Activated CD4-positive, alpha-beta T cell treated with anti-CD3 and anti-CD28 coated beads, Interleukin-2, amount 50 U/mL, for 48 hours (primary cell): ENCODE data around the gene DOCK9.

Source experiments
- DNase-seq, 2 experiments: peaks; one replicate each; pipeline ENCODE4 v3.0.0-alpha.2; 2020

DOCK9 gene

DNA sequence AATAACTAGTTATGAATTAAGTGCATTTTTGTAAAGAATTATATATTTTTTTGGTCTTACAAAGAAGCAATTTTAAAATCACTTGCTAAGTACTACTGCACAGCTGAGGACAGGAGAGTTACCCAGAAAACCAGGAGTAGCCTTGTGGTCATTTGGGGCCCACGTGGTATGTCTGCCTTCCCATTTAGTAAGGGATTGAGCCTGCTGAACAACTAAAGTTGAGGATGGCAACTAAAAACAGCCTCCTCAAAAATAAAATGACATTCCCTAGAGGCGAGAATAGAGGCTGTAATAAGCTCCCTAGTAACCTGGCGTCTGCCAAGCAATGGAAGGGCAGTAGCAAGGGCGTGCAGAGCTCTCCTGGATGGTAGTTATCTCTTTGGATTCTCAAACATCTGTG lies 36.3 kb downstream of the DOCK9 start:
- DNase-seq: no peak

DNA sequence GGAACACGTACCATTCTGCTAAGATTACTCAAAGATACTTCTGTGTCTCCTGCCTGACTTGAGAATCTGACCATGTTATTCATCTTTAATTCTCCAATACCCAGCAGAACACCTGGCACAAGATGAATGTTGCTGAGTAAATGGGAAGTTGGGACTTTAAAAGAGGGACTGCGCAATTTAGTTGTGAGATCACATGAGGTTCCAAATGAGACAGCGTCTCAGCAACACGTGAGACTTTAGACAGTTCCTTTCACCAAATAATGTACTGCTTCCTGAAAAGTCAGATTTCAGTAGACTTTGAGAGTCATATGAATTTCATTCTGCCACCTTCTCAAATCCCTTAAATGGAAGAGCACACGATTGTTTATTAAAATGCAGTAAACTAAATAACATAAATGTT lies 36.7 kb downstream of the DOCK9 start:
- no peak for DNase-seq

DNA sequence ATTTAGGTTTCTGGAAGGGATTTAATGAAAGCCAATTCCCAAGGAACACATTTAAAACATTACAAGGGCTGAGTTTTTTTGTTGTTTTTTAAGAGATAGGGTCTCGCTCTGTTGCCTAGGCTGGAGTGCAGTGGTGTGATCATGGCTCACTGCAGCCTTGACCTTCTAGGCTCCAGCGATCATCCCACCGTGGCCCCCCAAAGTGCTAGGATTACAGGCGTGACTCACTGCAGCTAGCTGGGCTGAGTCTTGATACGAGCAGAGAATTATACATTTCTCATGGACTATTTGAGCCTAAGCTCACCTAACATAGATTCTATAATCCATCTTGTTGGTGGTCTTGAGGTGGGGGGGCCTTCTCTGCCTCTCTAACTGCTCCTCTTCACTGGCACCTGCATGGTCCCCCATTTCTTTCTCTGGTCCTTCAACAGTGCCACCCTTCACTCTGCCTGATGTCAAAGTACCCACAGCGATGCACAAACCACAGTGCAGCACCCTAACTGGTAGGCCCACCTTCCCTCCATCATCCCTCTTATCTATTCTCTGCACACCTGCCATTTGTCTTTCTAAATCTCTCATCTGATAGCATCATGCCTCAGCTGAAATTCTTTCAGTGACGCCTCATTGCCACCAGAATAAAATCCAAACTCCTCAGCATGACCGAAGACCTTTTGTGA lies 37.4 kb downstream of the DOCK9 start:
- no peak for DNase-seq

DNA sequence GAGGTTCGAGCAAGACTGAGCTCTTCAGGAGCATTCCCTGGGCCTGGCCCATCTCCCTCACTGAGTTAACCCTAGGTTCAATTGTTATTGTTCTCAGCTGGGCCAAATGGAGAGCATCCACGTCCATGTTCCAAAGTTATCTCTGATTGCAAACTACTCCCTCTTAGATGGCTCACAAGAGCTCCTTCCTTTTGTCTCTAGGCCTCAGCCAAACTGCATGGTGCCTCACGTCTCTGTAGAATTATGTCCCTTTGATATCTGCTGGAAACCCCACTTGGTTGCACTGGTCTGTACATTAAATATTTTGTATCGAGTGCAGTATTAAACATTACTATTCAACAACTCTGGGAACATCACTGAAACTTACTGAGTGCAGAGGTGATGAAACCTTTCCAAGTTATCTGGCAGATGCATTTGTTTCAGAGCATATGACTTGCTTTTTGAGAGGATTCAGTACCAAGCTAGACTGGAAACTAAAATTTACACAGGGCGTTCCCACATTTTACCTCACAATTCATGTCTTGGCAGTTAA lies 38.1 kb downstream of the DOCK9 start:
- no peak for DNase-seq

DNA sequence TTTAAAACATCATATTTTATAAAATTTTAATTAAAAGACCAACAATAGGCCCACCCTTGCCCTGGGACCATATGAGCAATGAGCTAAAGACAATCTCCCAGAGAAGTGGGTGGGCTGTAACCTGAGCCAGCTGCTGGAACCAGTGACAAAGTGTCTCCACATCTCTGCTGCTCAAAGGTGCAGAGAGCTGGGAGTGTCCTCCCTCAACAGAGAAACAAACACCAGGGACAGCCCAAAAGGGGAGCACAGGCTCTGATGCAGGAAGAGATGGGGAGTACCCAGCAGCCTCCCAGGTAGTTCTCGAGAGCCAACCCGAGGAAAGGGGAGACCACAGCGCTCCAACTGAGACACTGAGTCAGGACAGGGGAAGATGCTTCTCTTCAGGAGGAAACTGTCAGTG lies 39.1 kb downstream of the DOCK9 start:
- DNase-seq: no peak

DNA sequence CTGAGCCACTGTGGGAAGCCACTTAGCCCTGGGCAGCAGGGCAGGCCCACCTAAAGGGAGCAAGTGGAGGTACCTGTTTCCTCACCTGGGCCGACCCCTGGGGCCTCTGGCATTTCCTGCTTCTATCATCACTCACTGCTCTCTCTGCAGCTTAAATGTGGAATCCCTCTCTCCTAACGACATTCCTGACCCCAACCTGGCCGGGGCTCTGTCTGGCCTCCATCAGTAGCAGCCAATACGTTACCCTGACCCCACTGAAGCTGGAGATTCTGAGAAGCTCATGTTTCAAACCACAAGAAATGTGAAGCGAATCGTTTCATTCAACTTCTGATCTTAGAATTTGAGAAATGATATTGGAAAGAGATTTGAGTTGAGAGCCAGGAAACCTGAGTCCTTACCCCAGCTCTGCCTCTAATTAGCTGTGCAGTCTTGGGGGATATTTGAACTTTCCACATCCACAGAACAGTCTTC lies 39.9 kb downstream of the DOCK9 start:
- DNase-seq: no peak

DNA sequence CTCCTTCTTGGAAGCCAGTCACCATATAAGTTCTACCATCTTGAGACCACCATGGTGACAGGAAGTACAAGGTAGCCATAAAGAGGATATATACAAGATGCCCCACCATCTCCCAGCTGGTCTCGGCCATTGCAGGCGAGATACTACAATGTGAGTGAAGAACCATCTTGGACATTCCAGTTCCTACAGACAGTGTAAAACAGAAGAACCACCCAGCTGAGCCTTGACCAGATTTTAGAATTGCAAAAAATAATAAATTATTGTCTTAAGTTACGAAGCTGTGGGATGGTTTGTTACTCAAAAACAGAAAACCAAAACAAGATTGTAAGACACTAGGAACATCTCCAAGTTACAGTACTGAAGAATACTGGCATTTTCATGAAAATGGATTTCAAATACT lies 43.6 kb downstream of the DOCK9 start:
- DNase-seq: no peak

DNA sequence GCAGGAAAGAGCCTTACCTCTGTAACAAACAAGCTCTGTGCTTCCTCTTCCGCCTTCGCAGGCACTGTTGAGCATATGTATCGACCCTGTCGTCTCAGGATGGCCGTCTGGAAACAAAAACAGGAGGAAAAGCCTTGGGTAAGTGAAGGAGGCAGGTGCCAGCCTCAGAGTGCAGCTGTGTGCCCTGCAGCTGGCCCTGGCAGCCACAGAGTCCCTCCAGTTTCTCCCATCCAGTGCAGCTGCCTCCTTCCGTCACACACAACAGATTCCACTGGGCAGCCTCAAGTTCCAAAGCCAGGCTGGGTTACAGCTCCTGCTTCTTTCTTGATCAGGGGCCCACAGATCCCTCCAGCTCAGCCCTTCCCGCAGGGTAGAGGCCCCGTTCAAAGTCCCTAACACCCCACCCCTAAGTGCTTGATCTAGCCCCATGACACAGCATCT lies 47.7 kb downstream of the DOCK9 start:
- no peak for DNase-seq

DNA sequence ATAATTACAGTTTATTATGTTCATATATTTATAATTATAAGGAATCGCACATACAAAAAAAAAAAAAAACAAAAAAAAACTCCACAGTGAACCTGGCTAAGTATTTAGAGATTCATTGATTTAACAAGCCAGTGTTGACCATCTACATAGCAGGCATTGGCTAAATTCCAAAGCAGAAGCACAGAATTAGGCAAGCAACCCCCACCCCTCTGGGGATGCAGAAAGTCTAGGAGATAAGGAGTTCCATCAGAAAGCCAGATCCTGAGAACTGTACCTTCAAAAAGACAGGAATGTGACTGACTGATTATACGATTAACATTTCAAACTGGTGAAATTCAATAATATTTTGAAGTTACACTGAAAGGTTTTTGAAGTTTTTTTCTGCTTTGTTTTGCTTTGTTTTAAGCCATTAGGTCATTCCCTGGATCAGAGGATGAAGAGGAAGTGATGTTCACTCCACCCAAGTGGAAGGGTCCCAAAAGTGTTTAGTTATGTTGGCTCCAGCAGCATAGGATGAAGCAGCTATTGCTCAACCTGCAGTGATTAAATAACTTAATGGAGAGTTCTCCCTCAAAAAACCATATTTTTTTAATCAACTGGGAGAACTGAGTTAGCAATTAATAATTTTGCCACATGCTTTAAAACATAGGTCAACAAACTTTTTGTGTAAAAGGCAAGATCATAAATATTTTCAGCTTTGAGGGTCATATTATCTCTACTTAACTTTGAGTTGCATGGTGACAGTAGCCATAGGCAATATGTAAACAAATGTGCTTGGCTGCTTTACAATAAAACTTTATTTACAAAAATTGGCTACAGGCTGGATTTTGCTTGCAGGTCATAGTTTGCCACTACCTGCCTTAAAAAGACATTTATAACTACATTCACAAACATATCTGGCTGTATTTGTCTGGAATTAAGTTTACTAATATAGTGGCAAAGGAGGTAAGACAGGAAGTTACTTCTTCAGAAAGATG lies 49.6 kb downstream of the DOCK9 start:
- DNase-seq: no peak

DNA sequence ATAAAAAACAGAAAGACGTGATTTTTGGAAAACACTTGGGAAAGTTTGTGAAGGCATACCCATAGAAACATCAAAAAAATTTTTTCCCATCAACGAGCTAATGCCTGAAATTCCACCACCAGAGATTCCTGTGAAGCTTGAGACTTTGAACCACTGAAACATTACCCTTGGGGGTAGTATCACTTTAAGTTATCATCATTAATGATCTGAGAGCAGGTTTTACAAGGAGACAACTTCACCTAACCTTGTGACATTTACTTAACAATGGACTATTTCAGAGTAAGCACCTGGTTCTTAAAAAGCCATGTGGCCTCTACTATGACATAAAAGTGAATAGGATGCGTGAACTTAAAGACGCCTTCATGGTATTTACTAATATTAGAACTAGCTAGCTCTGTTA lies 51.9 kb downstream of the DOCK9 start:
- DNase-seq: no peak

DNA sequence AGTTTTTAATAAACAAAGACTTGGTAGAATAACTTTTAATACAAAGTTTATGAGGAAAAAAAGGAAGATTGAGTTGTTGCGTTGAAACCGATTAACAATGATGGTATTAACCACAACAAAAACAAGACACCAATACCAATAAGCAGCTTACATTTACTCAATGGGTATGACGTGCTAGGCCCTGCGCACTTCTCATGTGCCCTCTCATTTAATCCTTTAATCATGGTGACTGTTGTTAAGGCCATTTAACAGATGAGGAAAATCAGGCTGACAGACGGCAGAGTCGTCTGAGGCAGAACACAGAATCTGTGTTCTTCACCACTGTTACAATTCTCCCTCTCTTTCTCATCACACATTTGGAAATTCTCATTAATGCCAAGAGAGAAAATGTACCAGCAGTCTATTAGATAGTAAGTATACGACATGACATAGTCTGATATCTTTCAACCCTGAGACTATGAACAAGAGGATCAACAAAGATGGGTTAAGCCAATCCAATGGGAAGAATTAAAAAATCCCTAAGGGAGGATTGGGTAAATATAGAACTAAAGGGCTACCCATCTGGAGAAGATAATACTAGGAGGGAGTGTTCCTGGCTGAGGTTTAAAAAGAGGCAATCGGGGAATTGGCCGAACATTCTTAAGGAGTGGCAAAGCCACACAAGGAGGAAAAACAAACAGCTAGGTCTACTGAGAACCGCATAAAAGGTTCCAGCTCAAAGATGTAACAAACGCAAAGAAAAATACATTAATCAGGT lies 54.0 kb downstream of the DOCK9 start:
- DNase-seq: no peak

DNA sequence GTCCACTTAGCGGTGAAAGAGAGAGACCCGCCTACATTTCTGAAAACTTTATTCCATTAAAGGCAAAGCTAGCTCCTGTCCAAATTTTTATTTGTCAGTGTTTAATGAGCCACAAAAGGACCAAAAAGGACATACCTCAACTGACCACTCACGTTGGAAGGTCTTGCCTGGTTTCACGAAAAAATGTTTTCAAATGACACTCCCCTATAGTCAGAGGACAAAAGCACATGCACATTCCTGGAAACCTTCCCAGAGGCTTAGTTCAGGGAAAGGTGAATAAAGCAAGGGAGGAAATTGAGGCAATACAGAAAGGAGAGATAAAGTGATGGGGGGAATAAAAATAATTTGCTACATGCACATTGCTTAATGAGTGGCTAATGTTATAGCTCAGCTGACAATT lies 55.6 kb downstream of the DOCK9 start:
- DNase-seq: no peak

DNA sequence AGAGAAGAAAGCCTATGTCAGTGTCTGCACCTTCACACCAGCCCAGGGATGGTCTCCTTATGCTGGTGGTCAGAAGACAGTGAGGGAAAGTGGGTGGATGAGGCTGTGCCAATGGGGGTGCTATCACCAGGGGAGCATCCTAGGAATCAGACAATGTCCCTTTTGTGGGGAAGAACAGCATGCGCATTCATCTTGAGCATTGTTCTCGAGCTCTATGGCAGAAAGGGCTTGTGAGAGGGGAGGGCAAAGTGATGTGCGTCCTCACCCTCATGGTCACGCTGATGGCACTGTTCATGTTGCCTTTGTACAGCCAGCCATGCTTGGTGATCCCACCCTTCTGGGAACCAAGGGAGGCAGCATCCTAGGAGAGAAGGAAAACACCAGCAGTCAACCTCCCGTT lies 56.1 kb downstream of the DOCK9 start:
- DNase-seq: no peak

DNA sequence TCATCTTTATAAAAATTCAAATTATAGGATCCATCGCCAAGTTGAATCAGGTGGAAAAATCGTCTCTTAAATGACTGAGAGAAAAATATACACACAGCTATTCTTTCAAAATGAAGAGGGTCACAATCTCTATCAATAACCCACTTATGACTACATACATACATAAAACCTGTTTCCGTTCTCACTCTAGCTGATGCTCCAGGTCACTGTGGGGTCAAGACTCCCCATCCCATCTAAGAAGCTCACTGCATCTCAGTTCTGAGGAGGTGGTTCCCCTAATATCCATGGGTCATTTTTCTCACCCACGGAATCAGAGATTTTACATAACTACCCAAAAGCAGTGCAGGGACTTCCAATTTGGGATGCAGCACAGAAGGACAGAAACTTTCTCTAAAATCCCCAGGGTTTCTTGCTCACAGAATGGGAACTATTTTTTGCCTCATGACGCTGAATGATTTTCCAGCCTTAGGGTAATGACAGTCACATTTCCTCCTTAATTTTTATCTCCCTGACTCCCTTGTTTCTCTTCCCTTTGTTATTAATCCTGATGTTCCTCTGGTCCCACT lies 56.8 kb downstream of the DOCK9 start:
- DNase-seq: no peak

DNA sequence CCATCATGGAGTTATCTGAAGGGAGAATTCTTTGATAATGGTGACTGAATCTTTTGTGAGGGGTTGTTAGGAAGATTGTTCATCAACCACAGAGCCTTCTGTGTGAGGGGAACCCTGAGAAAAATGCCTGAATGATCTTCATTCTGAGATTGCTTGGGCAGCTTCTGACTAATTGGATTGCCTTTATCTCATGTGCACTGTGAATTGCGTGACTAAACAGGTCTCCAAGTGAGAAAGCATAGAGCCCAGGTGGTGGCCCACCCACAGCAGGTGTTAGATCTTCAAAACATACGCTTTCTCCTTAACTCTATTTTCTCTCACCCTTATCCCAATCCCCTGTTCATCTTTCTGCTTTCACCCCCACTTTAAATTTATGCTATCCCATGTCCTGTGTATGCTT lies 58.3 kb downstream of the DOCK9 start:
- DNase-seq: peak in 1 of 2 experiments; percentile 36

DNA sequence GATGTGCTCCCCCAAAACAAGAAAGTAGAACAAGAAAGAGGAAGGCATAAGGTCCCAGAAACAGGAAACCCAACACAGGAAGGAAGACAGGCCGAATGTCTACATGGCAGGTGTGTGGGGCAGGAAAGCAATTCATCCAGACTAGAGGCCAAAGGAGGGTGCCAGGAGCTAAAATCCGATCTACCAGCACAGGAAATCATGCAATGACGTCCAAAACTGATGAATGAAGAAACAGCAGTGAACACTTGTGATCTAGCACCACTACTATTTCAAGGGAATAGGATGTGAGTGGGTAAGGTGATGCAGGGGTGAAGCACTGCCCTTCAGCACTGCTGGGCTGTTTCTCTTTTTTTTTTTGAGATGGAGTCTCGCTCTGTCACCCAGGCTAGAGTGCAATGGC lies 59.1 kb downstream of the DOCK9 start:
- no peak for DNase-seq

DNA sequence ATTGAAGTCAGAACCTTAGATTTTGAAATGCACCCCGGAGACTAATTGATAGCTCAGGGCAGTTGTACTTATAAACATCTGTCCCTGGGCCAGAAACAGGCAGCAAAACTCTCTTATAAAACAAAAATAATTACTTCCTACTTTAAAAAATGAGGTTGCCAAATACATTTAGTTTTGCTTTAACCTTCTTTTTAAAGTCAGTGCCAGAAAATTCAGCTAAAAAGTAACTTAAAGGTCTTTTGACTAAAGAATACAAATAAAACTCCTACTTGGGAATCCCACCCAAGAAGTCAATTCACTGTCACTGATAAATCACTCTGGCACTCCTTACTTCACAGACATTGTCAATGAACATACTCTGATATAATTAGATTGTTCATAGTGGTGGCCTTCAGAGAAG lies 60.7 kb downstream of the DOCK9 start:
- DNase-seq: no peak

DNA sequence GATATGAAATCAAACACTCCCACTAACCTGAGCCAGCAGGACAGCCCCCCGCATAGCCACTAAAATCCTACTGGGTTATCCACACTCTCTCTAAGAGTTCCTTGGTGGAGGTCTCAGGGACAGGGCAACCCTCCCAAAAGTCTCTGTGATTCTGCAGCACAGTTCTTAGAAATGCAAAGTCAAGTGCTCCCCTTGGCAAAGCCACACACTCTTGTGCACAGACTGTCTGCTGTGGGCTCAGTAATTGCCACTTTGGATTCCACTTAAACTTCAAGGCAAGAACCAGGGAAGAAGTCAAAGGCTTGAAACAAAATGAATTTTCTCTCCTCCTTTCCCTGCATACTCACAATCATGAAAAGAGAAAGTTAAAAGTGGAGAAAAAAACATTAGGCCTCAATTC lies 61.5 kb downstream of the DOCK9 start:
- no peak for DNase-seq

DNA sequence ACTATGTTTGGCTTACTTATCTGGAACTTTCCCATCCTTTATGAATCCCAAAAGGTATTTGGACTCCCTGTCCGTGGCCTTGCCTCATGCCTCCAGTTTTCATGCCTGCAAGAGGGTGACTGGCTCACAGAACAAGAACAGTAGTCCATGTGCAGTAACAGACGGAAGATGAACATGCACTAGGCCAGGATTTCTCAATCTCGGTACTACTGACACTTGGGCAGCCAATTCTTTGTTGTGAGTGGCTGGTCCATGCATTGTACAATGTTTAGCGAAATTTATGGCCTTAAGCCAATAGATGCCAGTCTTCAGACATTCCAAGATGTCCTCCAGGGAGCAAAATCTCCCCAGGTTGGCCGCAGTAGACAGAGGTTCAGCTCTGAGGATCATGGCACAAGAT lies 61.9 kb downstream of the DOCK9 start:
- no peak for DNase-seq

DNA sequence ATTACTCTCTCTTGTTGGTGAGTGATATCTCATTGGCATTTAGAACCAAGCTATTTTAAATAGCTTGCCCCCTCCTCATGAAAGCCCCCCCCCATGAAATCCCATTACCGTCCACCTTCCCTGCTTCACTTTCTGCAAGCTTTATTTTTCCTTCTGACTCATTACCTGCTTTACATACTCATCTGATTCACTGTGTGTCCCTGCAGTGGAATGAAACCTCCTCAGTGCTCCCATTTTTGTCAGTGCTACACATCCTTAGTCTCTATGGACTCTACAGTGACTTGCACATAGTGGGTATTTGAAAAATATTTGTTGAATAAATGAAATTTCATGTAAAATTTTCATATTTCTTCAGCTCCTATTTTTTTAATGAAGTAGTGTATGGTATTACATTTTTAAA lies 62.3 kb downstream of the DOCK9 start:
- no peak for DNase-seq

DNA sequence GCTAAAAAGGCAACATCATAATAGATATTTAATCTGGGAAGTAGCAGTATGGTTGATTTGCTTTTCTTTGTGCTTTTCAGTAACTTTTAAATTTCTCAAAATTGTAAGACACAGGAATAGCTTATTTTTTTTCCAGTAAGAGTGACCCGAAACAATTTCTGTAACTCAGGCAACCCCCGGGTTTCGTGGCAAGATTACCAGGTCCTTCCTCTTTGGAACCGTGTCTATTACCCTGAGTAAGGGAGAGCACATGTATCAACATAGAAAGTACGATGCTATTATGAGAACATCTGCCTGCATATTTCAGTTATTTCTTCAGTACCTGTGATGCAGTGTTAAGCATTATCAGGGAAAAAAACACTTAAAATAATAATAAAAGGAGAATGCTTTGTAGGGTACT lies 64.1 kb downstream of the DOCK9 start:
- DNase-seq: no peak

DNA sequence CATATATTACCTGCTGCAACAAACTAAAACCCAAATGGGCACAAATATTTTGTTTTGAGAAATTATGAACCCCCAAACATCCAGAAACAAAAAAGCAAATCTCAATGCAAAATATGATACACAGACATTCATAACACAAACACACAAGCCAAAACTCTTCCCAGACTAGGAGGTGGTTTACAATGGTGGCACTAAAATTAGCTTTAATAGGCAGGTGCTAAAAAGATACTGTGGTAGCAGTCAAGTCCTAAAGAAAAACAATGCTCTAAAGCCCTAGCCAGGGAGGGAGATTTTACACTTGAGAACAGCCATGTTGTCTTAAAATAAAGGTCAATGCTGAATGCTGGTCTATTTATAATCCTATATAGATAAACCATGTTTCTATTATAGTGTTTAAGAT lies 65.0 kb downstream of the DOCK9 start:
- DNase-seq: no peak

DNA sequence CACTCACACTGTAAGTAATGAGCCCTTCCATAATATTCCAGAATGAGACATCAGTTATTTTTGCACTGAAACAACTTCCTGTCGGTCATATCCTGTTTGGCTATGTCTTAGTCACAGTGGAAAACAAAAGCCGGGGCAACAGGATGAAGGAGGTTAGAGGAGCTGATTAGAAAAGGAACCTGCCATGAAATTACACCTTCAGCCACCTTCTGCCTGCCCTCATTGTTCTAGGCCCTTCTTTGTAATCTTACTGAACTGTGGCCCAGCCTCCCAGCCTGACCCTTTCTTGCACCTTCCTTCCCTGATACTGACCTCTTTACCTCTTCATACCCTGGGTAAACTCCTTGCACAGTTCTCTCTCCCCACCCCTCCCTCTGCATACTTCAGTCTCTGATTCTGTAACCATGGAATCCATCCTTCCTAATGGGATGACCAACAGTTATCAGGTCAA lies 67.3 kb downstream of the DOCK9 start:
- peak; percentile 29 to 35 for DNase-seq
